ENCODE measurements around the gene CD2BP2. TPM values are rescaled to one million over a fixed set of nuclear protein-coding genes. Genes with fewer than 3 reads are reported as not detected.

The CD2BP2 gene
- total RNA-seq, 1 donor, result 18.6 TPM

DNA sequence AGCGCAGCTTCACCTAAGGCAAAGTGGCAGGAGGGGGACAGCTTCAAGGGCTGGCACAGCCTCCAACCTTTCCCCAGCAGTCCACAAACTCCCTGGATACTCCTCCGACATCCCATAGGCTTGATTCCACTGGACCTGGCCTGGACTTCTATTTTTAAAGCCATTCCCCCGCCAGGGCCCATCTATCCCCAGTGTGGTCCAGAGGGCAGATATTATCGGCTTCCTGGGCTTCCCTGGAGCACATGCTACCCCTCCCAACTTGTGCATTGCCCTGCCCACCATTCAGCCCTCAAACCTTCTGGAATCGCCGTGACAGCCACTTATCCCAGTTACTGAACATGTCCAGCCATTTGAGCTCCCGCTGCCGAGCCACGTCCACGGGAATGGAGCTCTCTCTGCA lies 10.1 kb upstream of the CD2BP2 start:
- no peak for DNase-seq (ENCODE audit: low read depth in 2 of 3, low spot score in 2 of 3)

DNA sequence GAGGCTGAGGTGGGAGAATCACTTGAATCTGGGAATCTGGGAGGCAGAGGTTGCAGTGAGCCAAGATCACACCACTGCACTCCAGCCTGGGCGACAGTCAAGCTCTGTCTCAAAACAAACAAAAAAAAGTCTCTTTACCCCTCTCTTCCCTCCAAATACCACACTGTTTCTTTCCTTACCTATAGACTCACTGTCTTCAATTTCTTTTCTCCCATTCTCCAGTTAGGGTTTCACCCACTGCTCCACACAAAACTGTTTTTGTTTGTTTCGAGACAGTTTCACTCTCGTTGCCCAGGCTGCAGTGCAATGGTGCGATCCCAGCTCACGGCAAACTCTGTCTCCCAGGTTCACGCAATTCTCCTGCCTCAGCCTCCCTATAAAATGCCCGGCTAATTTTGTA lies 6.1 kb upstream of the CD2BP2 start:
- DNase-seq (ENCODE audit: low read depth in 2 of 3, low spot score in 2 of 3), result no peak

DNA sequence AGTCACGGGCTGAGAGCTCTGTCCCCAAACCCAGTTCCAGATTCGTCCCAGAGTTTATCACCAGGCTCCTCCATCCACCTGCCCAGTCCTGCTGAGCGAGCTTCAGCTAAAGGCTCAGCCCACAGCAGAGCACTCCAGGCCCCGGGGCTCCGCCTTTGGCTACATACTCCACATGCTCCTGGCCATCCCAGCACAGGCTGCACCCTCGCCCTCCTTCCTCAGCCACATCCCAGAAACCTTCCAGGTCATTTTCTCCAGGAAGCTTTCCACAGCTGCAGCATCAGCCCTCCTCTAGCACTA lies 4.7 kb upstream of the CD2BP2 start:
- no peak for DNase-seq (ENCODE audit: low read depth in 2 of 3, low spot score in 2 of 3)

DNA sequence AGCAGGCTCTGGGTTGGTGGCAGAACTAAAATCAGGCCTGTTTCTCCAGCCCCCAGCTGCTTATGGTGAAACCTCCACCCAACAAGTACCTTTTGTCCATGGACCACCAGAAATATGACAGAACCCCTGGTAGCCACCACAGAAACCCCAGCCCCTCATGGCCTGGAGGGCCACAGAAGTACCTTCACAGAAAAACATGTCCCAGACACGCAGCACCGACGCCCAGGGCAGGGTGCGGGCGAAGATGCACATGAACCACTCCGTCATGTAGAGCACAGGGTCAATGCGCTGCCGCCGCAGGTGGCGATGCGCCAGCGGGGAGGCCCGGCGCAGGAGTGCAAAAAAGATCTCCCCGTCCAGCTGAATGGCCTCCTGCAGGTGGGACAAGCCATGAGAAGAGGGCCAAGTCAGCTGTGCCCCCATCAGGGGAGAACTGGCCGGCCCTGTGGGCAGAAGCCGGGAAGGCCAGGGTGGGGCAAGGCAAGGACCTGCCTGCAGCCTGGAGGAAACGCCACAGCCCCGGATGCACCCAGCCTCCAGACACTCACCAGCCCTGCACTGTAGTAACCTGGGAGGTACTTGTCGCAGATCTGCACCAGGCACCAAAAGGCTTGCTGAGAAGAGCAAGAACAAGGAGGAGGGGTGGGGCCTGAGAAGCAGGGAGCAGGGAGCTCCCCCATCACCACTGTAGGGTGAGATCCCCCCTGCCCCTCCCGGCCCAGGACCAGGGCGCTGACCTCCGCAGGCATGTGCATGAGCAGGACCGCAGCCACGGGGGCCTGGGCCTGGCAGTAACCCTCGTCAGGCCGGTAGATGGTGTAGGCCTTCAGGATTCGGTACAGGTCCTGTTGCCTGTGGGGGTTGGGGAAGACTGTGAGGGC lies 4.1 kb upstream of the CD2BP2 start:
- no peak for DNase-seq (ENCODE audit: low read depth in 2 of 3, low spot score in 2 of 3)

DNA sequence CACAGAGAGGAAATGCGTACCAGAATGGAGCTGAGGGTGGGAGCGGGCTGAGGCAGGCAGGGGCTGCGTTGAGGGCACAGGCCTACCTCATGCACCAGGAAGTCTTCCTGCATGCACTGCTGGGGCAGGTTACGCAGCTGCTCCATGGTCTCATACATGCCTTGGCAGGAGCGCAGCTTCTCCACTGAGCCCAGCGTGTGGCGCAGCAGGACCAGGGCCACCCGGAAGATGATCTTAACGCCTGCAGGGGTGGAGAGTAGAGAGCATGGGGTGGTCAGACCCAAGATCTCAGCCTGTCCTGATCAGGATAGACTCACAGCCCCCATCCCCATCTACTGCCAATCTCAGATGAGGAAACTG lies 3.4 kb upstream of the CD2BP2 start:
- no peak for DNase-seq (ENCODE audit: low read depth in 2 of 3, low spot score in 2 of 3)

DNA sequence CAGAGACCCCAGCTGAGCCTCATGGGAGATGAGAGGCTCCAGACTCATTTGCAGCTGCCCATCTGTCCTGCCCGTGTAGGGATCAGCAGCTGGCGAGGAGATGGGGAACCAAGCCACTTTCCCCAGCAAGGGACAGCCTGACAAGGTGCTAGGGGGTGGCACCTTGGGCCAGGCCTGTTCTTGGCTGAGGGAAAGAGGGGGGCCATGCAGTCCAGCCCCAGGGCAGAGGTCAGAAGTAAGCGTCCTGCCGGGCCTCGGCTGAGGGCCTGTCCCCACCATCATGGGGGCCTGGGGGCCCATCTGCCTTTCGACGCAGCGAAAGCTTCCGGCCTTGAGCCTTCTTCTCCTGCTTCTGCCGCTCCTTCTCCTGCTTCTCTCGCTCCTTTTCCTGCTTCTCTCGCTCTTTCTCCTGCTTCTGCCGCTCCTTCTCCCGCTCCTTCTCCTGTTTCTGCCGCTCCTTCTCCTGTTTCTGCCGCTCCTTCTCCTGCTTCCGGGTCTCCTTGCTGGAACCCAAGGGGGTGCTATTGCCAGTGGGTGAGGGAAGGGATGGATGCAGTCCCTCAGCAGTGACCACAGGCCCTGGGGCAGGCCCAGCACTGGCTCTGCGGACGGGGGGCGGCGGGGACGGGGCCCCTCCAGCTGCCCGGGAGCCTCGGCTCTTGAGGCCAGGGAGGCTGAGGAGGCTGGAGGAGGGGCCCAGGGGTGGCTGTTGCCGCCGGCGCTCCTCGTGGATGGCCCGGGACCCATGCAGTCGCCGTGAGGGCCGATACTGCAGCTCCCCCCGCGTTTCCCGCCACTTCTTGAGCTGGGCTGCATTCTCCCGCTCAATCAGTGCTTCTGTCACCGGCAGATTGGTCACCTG lies 2.8 kb upstream of the CD2BP2 start:
- DNase-seq (ENCODE audit: low read depth in 2 of 3, low spot score in 2 of 3), result no peak

DNA sequence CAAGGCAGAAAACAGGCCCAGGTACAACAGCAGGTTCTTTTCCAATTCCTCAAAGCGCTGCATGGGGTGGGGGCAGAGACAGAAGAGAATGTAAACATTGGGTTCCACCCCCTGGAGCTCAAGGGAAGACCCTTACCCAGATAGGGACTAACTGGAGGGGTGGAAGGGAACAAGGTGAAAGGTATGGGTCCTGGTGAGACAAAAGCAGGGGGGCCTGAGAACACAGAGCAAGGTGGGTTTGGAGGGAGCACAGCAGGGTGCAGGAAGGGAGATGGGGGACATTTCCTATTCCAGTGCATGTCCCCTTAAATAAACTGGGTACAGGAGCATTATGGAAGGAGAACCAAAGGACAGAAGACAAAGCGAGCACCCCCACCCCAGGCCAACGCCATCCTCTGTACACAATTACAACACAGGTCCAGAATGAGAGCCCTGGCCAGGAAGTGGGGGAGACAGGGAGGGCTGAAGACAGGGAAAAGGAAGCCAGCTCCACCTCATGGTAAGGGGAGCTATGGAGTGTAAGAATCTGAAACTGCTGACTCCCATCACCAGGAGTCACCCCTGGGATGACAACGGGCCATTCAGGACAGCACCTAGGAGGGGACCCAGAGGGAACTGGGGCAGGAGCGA lies 2.1 kb upstream of the CD2BP2 start:
- no peak for DNase-seq (ENCODE audit: low read depth in 2 of 3, low spot score in 2 of 3)

DNA sequence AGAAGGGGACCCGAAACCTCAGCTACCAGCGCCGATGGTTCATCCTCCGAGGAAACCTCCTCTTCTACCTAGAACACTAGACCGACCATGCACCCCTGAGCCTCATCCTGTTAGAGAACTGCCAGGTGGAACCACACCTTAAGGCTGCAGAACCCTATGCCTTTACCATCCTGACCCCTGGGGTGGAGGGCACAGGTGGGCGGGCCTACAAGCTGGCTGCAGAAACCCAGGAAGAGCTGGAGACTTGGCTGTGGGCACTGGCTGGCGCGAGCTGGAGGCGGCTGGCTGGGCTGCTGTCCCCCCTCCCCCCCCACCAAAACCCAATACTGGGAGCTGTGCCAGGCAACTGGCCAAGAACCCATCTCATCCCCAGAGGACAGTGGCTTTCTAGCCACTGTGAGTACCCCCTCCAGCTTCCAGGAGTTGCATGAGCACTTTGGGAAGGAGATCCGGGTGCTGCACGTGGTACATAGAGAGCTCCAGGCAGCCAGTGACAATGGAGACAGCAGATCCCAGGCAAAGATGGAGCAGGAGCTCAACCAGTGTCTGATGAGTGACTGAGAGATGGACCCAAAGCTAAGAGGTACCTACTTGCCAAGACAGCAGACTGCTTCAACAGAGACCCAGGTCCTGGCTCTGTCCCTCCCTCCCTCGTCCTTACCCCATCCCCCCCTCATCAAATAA lies 1.4 kb upstream of the CD2BP2 start:
- no peak for DNase-seq (ENCODE audit: low read depth in 2 of 3, low spot score in 2 of 3)

DNA sequence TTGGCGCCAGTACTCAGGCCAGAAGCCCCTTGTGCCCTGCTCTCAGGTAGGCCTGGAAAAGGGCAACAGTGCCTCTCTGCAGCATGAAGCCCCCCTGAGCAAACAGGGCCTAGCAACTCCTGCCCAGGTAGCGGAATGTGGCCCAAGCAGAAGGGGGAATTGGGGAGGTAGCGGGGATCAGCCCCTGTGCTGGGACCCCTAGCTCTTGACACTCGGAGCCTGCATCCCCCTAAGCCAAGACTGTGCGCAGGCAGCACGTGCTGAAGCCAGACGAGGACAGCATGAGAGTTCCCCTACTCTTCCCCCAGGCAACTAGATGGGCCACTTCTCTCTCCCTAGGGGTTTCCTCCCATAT lies 823 bp upstream of the CD2BP2 start:
- DNase-seq (ENCODE audit: low read depth in 2 of 3, low spot score in 2 of 3), result no peak

DNA sequence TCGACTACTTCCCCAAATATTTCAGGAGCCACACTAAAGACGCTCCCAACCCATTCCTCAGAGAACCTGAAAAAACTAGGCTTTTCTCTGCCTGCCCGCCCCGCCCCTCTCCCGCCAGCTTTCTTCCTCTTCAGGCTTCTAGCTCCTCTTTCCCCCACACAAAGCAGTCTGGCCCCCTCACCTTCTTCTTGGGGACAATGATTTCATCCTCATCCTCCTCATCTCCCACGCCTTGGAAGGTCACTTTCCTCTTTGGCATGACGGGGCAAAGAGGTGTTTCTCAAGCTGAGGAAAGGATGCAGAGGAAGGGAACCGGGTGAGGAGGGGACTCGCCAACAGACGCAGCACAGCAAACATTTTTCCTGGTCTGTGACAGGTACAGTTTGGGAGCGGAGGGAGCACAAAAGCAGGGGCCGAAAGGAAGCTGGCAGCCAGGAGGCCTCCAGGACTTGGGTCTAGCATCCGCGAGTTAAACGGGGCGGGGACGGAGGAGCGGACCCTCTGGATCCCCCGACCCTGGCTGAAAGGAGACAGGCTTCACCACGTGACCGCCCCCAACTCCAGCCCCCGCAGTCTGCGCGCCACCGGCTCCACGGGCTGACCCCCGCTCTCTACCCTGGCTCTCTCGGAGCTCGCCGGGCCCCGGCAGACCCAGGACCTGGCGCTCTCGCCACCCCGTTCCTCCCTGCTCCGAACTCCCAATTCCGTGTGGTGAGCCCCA lies 525 bp downstream of the CD2BP2 start:
- peak in 1 of 3 donors; percentile 44 for DNase-seq (ENCODE audit: low read depth in 2 of 3, low spot score in 2 of 3)

DNA sequence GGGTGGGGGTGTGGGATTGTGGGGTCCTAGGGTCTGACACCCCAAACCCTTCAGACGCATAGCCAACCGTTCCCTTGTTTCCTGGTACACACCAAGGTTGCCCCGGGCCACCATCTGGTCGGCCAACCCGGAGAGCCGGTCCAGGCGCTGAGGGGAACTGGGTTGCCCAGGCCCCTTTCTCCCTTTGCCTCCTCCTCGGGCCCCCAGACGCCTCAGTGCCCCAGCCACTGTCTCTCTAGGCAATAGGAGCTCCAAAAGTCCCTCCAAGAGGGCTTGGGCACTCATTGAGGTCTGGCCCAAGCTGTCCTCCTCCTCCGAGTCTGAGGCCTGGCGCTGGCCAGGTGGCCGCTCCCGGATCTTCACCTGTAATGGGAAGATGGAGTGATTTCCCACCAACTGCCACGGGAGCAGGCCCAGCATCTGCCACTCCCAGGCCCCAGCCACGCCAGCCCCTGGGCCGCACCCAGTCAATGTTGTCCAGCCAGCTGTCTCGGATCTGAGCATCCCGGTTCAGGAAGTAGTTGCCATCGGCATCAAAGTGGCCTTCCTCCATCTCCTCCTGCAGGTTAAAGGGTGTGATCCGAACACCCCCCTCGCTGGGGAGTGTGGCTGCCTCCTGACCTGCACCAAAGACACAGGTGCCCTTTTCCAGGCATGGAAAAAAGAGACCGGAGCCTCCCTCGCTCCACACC lies 1.5 kb downstream of the CD2BP2 start:
- DNase-seq (ENCODE audit: low read depth in 2 of 3, low spot score in 2 of 3), result no peak

DNA sequence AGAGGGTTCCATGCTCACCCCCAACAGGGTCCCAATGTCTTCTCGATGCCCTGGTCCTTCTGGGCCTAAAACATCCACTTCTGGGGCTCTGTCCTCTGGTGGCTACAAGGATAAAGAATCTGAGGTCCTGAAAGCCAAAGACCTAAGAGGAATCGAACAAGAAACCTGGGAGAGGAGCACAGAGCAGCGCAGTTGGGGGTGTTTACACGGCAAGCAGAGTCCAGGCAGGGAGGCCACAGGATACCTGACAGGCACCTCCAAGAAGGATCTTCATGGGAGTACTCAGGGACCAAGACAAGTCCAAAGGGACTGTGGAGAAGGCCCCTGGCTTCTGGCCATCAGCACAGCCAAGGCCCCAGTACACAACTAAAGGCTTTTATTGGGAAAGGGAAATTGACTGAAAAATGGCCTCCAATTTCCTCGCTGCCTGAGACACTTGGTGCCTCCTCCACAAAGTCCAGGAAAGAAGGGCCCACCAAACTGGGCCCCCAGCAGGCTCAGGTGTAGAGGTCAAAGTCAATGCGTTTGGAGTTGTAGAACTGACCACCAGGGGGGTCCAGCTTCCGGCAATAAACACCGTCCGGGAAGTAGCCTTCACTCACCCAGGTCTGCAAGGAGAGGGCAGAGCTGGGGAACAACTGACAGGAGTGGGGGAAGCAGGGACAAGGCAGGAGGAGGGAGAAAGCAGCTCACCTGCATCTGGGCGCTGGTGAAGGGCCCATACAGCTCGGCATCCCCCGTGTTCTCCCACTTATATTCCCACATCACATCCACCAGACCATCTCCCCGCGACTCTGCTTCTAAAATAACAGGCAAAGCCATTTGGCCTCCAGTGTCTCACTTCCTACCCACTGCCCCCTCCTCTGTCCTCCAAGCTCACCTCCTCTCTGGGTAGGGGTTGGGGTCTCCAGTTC lies 2.4 kb downstream of the CD2BP2 start:
- no peak for DNase-seq (ENCODE audit: low read depth in 2 of 3, low spot score in 2 of 3)

DNA sequence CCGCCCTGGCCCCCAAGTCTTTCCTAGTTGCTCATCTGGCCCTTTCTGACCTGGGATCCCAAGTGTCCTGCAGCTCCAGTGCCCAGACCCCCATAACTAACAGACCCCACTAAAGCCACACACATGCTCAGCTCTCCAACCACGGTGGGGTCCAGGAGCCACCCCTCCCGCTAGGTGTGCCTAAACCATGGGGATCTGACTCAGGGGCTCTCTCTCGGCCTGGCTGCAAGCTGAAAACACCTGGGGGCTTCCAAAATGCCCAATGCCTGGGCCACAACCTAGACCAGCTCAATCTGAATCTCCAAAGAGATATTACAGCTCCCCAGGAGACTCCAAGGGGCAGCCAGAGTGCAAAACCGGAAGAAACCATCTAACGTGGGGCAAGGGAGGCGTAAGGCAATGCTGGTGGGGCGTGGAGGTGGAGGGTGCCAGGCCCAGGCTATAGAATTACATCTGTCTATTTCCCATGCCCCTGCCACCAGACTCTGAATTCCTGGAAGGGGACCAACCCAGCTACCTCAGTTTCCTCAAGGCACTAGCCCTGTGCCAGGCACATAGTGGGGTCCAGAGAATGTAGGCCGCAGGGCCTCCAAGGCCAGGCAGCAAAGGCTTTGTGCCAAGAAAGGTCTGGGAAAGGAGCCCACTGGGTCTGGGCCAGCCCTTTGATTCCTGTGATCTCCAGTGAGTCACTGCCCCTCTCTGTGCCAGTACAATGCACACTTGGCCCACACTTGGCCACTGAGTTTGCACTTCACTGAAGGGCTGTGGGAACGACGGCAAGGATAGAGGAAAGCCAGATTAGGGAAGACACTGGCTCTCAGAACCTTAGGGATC lies 3.3 kb downstream of the CD2BP2 start:
- DNase-seq (ENCODE audit: low read depth in 2 of 3, low spot score in 2 of 3), result no peak

DNA sequence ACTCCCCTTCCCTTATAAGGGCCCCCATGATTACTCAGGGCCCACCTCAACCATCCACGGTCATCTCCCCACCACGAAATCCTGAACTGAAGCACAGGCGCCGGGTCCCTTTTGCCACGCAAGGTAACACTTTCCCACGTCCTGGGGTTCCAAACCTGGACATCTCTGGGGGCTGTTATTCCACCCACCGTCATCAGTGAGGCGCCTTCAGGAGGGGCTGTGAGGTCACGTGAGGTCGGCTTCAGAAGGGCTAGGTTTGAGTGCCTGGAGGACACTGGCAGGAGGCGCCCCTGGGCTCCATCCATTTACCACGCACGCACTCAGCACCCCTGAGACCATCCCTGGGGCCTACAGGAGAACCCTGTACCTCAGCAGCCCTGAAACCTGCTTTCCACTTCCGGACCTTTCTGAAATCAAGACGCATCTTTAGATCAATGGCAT lies 4.1 kb downstream of the CD2BP2 start:
- no peak for DNase-seq (ENCODE audit: low read depth in 2 of 3, low spot score in 2 of 3)

DNA sequence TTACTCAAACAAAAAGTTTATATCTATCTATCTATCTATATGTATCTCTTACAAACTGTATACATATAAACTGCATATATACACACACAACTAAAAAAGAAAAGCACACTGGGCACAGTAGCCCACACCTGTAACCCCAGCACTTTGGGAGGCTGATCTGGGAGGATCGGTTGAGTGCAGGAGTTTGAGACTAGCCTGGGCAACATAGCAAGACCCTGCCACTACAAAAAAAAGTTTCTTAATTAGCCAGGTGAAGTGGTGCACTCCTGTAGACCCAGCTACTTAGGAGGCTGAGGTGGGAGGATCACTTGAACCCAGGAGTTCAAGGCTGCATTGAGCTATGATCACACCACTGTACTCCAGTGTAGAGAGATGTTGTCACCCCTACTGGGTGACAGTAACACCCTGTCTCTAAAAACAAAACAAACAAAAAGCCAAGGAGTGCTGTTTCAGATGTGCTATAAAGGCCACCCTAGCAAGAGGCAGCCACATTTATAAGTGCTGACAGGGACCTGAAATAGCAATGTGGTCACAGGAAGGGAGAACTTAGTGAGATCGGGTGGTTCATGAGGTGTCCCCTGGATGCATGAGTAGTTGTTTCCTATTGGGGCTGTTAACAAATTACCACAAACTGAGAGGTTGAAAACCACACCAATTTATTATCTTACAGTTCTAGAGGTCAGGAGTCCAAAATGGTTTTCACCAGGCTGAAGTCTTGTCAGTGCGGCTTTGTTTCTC lies 4.8 kb downstream of the CD2BP2 start:
- DNase-seq (ENCODE audit: low read depth in 2 of 3, low spot score in 2 of 3), result no peak

DNA sequence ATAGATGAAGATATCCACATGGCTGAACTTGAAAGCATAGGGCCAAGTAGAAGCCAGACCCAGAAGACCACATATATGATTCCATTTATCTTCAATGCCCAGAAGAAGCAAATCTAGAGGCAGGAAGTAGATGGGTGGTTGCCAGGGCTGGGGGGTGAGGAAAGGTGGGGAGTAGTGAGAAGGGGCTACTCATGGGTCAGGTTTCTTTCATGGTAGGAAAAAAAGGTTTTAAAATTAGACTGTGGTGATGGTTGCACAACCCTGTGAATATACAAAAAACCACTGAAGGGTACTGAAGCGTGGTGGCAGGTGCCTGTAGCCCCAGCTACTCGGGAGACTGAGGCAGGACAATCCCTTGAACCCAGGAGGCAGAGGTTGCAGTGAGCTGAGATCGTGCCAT lies 5.4 kb downstream of the CD2BP2 start:
- DNase-seq (ENCODE audit: low read depth in 2 of 3, low spot score in 2 of 3), result peak in 1 of 3 donors; percentile 53

DNA sequence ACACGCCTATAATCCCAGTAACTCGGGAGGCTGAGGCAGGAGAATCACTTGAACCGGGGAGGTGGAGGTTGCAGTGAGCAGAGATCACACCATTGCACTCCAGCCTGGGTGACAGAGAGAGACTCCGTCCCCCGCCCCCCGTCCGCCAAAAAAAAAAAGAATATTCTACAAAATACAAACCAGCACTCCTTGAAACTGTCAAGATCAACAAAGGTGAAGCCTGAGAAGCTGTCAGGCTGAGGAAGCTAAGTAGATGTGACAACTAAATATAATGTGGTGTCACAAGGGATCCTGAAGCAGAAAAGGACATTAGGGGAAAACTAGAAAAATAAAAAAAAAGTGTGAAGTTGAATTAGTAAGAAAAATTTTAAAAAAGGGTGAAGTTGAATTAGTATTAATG lies 6.2 kb downstream of the CD2BP2 start:
- DNase-seq (ENCODE audit: low read depth in 2 of 3, low spot score in 2 of 3), result no peak
